Brain microvascular endothelial cell (primary cell): ENCODE measurements around the gene XPO1.
"Not testable (repeated sequence)": the region's sequence is repeated elsewhere in the genome, so short reads cannot be mapped to it uniquely, and the experiment has no call there.

ENCODE experiments used
- DNase-seq: peaks from one replicate; pipeline ENCODE4 v3.0.0-alpha.2; 2020
- H3K27ac ChIP-seq: fragments of 250-450 bp; sonication (Bioruptor Pico); 2 replicates; pipeline ENCODE4 v1.5.1; 2020; ENCODE audit warnings: mild to moderate bottlenecking, moderate library complexity
- H3K27me3 ChIP-seq: fragments of 250-450 bp; sonication (Bioruptor Pico); replicated peaks from 2 replicates; pipeline ENCODE4 v1.5.1; 2020; ENCODE audit warnings: mild to moderate bottlenecking
- H3K36me3 ChIP-seq: fragments of 250-450 bp; sonication (Bioruptor Pico); replicated peaks from 2 replicates; pipeline ENCODE4 v1.5.1; 2020; ENCODE audit warnings: mild to moderate bottlenecking
- H3K4me3 ChIP-seq: 2 replicates; pipeline ENCODE4 v1.5.1; 2011; ENCODE audit warnings: low read depth, mild to moderate bottlenecking, control low read depth, low read length, moderate library complexity
- in situ Hi-C: cut with HindIII; loops from 2 replicates; pipeline ENCODE4 v1.10.0; 2017; ENCODE audit warnings: low sequenced_read_pairs, low pct_ligation_motif_present
- TF ChIP-seq, protein P1 (sequence below): IDR thresholded peaks from 2 replicates; pipeline ENCODE4 v1.5.1; 2011; ENCODE audit warnings: low read depth, mild to moderate bottlenecking, moderate library complexity, low read length, control low read depth, inconsistent platforms; ENCODE audit errors: missing control alignments

XPO1 gene

DNA sequence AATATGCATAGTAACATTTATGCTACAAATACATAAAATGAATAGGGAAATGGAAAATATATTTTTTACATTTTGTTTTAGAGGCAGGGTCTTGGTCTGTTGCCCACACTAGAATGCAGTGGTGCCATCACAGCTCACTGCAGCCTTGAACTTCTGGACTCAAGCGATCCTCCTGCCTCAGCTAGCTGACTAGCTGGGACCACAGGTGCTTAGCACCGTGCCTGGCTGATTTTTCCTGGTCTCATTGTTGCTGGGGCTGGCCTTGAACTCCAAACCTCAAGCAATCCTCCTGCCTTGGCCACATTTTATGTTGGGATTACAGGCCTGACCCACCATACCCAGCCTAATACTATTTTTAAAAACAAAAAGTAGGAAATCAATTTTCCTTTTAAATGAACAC lies 33.2 kb downstream of the XPO1 start:
- no peak overlapping the region for H3K4me3 ChIP-seq
- no peak overlapping the region for H3K27ac ChIP-seq
- peaks cover 26% of the 10 kb centered on the region for H3K36me3 ChIP-seq
- TF ChIP-seq, protein P1, sequence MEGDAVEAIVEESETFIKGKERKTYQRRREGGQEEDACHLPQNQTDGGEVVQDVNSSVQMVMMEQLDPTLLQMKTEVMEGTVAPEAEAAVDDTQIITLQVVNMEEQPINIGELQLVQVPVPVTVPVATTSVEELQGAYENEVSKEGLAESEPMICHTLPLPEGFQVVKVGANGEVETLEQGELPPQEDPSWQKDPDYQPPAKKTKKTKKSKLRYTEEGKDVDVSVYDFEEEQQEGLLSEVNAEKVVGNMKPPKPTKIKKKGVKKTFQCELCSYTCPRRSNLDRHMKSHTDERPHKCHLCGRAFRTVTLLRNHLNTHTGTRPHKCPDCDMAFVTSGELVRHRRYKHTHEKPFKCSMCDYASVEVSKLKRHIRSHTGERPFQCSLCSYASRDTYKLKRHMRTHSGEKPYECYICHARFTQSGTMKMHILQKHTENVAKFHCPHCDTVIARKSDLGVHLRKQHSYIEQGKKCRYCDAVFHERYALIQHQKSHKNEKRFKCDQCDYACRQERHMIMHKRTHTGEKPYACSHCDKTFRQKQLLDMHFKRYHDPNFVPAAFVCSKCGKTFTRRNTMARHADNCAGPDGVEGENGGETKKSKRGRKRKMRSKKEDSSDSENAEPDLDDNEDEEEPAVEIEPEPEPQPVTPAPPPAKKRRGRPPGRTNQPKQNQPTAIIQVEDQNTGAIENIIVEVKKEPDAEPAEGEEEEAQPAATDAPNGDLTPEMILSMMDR: no peak
- in situ Hi-C loops: no loop called here
- no peak for DNase-seq
- no peaks in the 10 kb centered on the region for H3K27me3 ChIP-seq

DNA sequence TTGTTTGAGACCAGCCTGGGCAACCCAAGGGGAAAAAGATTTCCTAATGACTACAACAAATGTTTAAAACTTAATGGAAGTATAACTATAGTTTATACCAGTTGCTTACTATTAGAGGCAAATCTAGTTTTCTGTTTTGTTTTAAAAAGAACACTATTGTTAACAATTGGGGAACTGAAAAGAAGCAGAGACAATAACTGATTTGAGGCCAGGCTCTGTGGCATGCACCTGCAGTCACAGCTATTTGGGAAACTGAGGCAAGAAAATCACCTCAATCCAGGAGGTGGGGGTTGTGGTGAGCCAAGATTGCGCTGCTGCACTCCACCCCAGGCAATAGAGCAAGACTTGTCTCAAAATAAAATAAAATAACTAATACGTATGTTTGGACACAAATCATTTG lies 39.1 kb downstream of the XPO1 start:
- in situ Hi-C loops: no loop called here
- Histone ChIP-seq H3K36me3 (peaks cover 44% of the 10 kb centered on the region), H3K4me3 (no peak overlapping the region), H3K27me3 (no peaks in the 10 kb centered on the region), H3K27ac (no peak overlapping the region)
- DNase-seq: no peak
- TF ChIP-seq, protein P1: no peak

GRCh38 chr2:61493523-61493942 lies 44.6 kb downstream of the XPO1 start:
- Histone ChIP-seq H3K4me3 (no peak overlapping the region), H3K27me3 (no peaks in the 10 kb centered on the region), H3K36me3 (peaks cover 69% of the 10 kb centered on the region), H3K27ac (no peak overlapping the region)
- in situ Hi-C loops: no loop called here
- TF ChIP-seq, protein P1: no peak
- peak; percentile 51 for DNase-seq

DNA sequence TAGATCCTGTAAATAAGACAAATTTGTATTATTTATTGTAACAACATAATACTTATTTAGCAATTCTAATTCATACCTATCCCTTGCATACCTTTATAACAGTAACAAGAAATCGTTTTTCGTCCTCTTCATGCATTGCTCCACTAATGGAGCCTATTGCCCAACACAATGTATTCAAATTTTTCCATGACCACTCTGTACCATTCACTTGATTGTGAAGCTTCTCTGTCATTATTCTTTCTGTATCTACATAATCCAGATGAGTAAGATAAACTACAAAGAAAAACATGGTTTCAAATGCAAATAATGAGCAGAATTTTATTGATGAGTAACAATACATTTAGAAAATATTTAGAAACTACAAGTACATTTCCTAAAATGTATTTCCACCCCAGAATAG lies 45.7 kb downstream of the XPO1 start:
- Histone ChIP-seq H3K27me3 (no peaks in the 10 kb centered on the region), H3K27ac (no peak overlapping the region), H3K4me3 (no peak overlapping the region), H3K36me3 (peaks cover 73% of the 10 kb centered on the region)
- in situ Hi-C loops: no loop called here
- DNase-seq: no peak
- TF ChIP-seq, protein P1: no peak

DNA sequence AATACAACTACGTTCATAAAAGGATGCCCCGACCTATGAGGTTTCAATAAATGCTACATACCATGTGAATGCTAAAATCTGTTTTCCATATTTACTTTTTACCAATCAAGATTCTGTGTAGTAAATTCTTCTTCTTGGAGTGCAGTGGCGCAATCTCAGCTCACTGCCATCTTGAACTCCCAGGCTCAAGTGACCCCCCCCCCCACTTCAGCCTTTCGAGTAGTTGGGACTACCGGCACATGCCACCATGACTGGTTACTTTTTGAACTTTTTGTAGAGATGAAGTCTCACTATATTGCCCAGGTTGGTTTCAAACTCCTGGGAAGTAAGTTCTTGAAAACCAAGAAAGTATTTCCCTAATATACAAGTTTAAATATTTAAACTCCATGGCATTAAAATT lies 52.9 kb downstream of the XPO1 start:
- no peak overlapping the region for H3K4me3 ChIP-seq
- in situ Hi-C loops: no loop called here
- TF ChIP-seq, protein P1: no peak
- H3K36me3 ChIP-seq: peaks cover 72% of the 10 kb centered on the region
- H3K27ac ChIP-seq: no peak overlapping the region
- DNase-seq: no peak
- H3K27me3 ChIP-seq: no peaks in the 10 kb centered on the region

DNA sequence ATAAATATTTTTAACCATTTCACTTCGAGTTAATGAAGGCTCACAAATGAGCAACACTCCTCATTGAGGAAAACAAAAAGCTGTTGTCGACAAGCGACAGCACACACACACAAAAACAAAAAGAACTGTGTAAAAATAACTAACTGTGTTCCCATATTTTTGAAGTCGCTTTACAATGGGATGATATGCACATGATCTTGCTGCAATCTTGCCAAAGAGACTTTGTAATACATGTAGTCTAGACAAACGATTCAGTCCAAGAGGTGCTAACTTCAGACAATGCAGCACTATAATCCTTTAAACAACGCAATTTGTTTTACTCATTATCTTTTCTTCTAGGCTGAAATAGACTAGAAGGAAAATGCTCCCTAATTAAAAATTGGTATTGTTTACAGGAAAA lies 60.1 kb downstream of the XPO1 start:
- Histone ChIP-seq H3K36me3 (peaks cover 41% of the 10 kb centered on the region), H3K27ac (no peak overlapping the region), H3K4me3 (no peak overlapping the region), H3K27me3 (no peaks in the 10 kb centered on the region)
- TF ChIP-seq, protein P1: no peak
- DNase-seq: no peak
- in situ Hi-C loops: no loop called here

DNA sequence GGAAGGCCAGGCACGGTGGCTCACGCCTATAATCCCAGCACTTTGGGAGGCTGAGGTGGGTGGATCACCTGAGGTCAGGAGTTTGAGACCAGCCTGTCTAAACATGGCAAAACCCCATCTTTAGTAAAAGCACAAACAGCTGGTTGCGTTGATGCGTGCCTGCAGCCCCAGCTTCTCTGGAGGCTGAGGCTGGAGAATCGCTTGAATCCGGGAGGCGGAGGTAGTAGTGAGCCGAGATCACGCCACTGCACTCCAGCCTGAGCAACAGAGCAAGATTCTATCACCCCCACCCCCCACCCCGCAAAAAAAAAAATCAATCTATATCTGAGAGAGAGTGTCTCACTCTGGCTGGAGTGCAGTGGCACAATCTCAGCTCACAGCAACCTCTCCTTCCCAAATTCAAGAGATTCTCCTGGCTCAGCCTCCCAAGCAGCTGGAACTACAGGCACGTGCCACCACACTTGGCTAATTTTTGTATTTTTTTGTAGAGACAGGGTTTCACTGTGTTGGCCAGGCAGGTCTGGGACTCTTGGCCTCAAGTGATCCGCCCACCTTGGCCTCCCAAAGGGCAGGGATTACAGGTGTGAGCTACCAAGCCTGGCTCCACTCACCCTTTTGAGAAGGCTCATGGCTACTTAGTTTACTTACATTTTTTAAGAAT lies 61.1 kb downstream of the XPO1 start:
- H3K27ac ChIP-seq, DNase-seq, H3K27me3 ChIP-seq, in situ Hi-C loops, H3K4me3 ChIP-seq: not testable (repeated sequence)
- peaks cover 33% of the 10 kb centered on the region for H3K36me3 ChIP-seq
